Lung (tissue), 12 donors: ENCODE measurements around the gene SDK1. TPM values are rescaled to one million over a fixed set of nuclear protein-coding genes. Genes with fewer than 3 reads are reported as not detected.

Experiments used
- ATAC-seq: fragments of 200-7000 bp; cut with Tn5 transposase; one replicate; pipeline ENCODE4 v1.9.1; 2020; ENCODE audit warnings: moderate number of reproducible peaks; ENCODE audit not compliant: insufficient read depth, low FRiP score
- DNase-seq, 3 donors: peaks; one replicate each; pipeline ENCODE4 v3.0.0-alpha.2; 2013 to 2017
- H3K27ac ChIP-seq, 2 donors: one replicate each; pipeline ENCODE4 v1.5.1; 2013; ENCODE audit warnings: mild to moderate bottlenecking in 2 of 2, moderate library complexity in 2 of 2, control low read depth in 1 of 2, inconsistent platforms in 1 of 2, low read depth in 1 of 2, low read length in 1 of 2
- H3K27me3 ChIP-seq, 3 donors: one replicate each; pipeline ENCODE4 v1.5.1; 2013; ENCODE audit warnings: low read length in 2 of 3; ENCODE audit not compliant: control insufficient read depth in 3 of 3, insufficient read depth in 3 of 3
- H3K36me3 ChIP-seq, 4 donors: one replicate each; pipeline ENCODE4 v1.5.1; 2013; ENCODE audit warnings: low read length in 4 of 4, mild to moderate bottlenecking in 1 of 4, moderate library complexity in 1 of 4; ENCODE audit not compliant: control insufficient read depth in 4 of 4, insufficient read depth in 4 of 4
- H3K4me1 ChIP-seq, 5 donors: one replicate each; pipeline ENCODE4 v1.5.1; 2013; ENCODE audit warnings: low read length in 5 of 5, mild to moderate bottlenecking in 2 of 5, moderate library complexity in 1 of 5; ENCODE audit not compliant: control insufficient read depth in 5 of 5, insufficient read depth in 5 of 5
- H3K4me3 ChIP-seq: one replicate; pipeline ENCODE4 v1.5.1; 2013; ENCODE audit warnings: mild to moderate bottlenecking, control low read depth, moderate library complexity
- H3K9ac ChIP-seq, 2 donors: one replicate each; pipeline ENCODE4 v1.5.1; 2013; ENCODE audit warnings: low read length in 2 of 2, control low read depth in 1 of 2; ENCODE audit not compliant: insufficient read depth in 1 of 2
- H3K9me3 ChIP-seq, 4 donors: one replicate each; pipeline ENCODE4 v1.5.1; 2013; ENCODE audit warnings: low read length in 3 of 4, mild to moderate bottlenecking in 1 of 4, moderate library complexity in 1 of 4; ENCODE audit not compliant: control insufficient read depth in 4 of 4, insufficient read depth in 3 of 4
- WGBS, 2 donors: extraction: QIAGEN DNeasy Blood & Tissue Kit; methylation state at CpG; one replicate each; pipeline ENCODE4 v1.1.7; 2013; 5-methylcytosine and 5-hydroxymethylcytosine counted together
- polyA plus RNA-seq, 2 donors: library from polyadenylated mRNA; stranded (reverse); fragments of 200-250 nt; gene quantifications; one replicate each; pipeline ENCODE4 v1.2.1, GENCODE V29; 2013
- total RNA-seq, 2 donors: library from RNA; depleted of rRNA in 1 of 2; stranded (reverse); fragments of >200 nt in 1 of 2; gene quantifications; one replicate each; pipeline ENCODE4 v1.2.1, GENCODE V29; 2014 to 2021
- TF ChIP-seq, protein P1 (sequence below): IDR thresholded peaks from 2 replicates; pipeline ENCODE4 v1.5.1; 2012; ENCODE audit warnings: mild to moderate bottlenecking; ENCODE audit errors: control extremely low read depth, extremely low read depth
- donor health status: control.
- donor health status: control.
- donor health status: Bipolar disorder and iron deficiency.
- donor health status: healthy.
- donor health status: DM: yes; HTN: yes; CAD: no.

SDK1 gene
- total and polyA plus RNA-seq, 4 donors, result 3.7 to 30.1 (median 12.7) TPM

DNA sequence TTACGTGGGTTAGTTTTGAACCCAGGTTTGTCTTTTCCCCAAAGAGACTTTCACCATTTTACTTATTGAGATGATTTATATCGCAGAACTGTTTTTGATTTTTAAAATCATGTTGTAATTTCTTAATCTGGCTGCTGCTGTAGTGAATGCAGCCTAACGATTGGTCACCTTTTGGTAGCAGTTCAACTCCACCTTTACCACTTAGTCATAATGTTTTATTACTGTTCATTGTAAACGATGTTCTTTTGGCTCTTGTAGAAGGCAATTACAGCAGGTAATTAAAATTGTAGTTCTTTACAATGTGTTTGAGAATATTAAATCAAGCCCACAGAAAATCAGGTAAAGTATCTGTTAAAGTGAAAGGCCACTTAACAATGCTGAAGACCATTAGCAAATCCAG, 531.1 kb downstream of the SDK1 start:
- H3K9me3 ChIP-seq, result no peaks in the 10 kb centered on the region
- H3K4me3 ChIP-seq, result no peak overlapping the region
- 78 to 86% methylated on average over 4 of the region's 4 CpGs for WGBS, 2 donors
- no peaks in the 10 kb centered on the region for H3K36me3 ChIP-seq
- DNase-seq (no peak), ATAC-seq (no peak)
- H3K27ac ChIP-seq, result no peak overlapping the region
- no peaks in the 10 kb centered on the region for H3K4me1 ChIP-seq
- TF ChIP-seq, protein P1, sequence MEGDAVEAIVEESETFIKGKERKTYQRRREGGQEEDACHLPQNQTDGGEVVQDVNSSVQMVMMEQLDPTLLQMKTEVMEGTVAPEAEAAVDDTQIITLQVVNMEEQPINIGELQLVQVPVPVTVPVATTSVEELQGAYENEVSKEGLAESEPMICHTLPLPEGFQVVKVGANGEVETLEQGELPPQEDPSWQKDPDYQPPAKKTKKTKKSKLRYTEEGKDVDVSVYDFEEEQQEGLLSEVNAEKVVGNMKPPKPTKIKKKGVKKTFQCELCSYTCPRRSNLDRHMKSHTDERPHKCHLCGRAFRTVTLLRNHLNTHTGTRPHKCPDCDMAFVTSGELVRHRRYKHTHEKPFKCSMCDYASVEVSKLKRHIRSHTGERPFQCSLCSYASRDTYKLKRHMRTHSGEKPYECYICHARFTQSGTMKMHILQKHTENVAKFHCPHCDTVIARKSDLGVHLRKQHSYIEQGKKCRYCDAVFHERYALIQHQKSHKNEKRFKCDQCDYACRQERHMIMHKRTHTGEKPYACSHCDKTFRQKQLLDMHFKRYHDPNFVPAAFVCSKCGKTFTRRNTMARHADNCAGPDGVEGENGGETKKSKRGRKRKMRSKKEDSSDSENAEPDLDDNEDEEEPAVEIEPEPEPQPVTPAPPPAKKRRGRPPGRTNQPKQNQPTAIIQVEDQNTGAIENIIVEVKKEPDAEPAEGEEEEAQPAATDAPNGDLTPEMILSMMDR, result no peak
- H3K9ac ChIP-seq, result no peak overlapping the region
- H3K27me3 ChIP-seq, result no peaks in the 10 kb centered on the region

GRCh38 chr7:3835109-3835508, 534.1 kb downstream of the SDK1 start:
- ATAC-seq (no peak), DNase-seq (no peak)
- Histone ChIP-seq H3K4me3 (no peak overlapping the region), H3K4me1 (no peaks in the 10 kb centered on the region), H3K27me3 (no peaks in the 10 kb centered on the region), H3K27ac (no peak overlapping the region), H3K36me3 (no peaks in the 10 kb centered on the region), H3K9ac (no peak overlapping the region), H3K9me3 (no peaks in the 10 kb centered on the region)
- 92% methylated on average over 8 of the region's 8 CpGs for WGBS, 2 donors
- TF ChIP-seq, protein P1, result no peak

DNA sequence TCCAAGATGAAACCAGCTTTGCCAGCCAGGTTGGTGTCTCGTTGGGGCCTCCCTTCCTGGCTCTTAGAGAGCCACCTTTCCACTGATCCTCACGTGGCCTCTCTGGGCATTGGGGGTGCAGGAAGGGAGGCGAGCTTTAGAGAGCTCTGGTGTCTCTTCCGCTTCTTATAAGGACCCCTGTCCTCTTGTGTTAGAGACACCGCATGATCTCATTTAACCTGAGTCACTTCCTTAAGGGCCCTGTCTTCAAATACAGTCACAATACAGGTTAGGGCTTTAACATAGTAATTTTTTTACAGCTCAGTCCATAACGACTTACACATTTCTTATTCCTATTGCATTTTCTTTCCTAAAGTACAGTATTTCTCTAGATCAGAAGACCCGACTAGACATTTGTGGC, 535.8 kb downstream of the SDK1 start:
- Histone ChIP-seq H3K36me3 (no peaks in the 10 kb centered on the region), H3K27me3 (no peaks in the 10 kb centered on the region), H3K9me3 (no peaks in the 10 kb centered on the region), H3K9ac (no peak overlapping the region), H3K27ac (no peak overlapping the region), H3K4me3 (no peak overlapping the region), H3K4me1 (no peaks in the 10 kb centered on the region)
- ATAC-seq, result no peak
- no peak for DNase-seq
- 86 to 87% methylated on average over 7 of the region's 7 CpGs for WGBS, 2 donors
- TF ChIP-seq, protein P1, result no peak

DNA sequence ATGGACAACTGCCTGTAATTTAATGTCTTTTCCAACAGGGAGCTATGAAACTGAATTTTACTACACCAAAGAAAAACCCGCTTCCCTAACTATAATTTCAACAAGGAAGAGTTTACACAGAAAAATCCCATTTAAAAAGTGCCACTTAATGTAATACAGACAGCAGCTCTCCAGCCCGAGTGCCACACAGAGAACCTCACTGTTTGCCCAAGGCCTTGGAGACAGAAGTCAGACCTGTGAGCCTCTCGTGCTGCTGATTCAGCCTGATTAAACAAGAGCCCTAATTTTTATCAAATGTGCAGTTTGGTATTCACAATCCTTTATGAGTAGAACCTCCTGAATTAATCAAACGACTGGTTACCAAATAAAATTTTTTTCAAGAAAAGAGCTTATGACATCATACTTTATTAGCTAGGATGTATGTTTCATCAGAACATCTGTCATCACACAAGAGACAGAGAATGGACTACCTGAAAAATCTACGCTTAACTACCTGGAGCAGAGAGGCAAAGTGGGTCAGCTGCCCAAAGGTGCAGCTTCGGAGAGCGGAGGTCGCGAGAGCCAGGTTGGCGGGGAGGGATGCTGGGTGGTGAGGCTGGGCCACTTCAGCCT, 543.6 kb downstream of the SDK1 start:
- 71 to 87% methylated on average over 10 of the region's 10 CpGs for WGBS, 2 donors
- Histone ChIP-seq H3K4me3 (no peak overlapping the region), H3K9me3 (peaks cover 0 to 1% (median 0%) of the 10 kb centered on the region in 4 donors), H3K36me3 (no peaks in the 10 kb centered on the region), H3K4me1 (peaks cover 0 to 6% (median 0%) of the 10 kb centered on the region in 5 donors), H3K27me3 (no peaks in the 10 kb centered on the region), H3K9ac (no peak overlapping the region), H3K27ac (no peak overlapping the region)
- DNase-seq (peak; percentile 27 to 56 (median 32)), ATAC-seq (no peak)
- TF ChIP-seq, protein P1, result no peak
